AG10803 (cell line): ENCODE results near the gene TLCD3B.

Experiments used
- DNase-seq: peaks from one replicate; pipeline ENCODE4 v3.0.0; 2010; ENCODE audit warnings: low read depth
- H3K4me3 ChIP-seq: 2 replicates; pipeline ENCODE4 v1.5.1; 2011; ENCODE audit warnings: mild to moderate bottlenecking, low read length, control low read depth
- CTCF ChIP-seq: conservative IDR thresholded peaks from 2 replicates; pipeline ENCODE4 v1.5.1; 2011; ENCODE audit warnings: mild to moderate bottlenecking, low read length, control low read depth, inconsistent platforms

The TLCD3B gene

GRCh38 chr16:30070490-30070889 is 39.4 kb upstream of the TLCD3B start:
- DNase-seq: no peak

GRCh38 chr16:30069611-30070462 is 38.8 kb upstream of the TLCD3B start:
- H3K4me3 ChIP-seq: peak overlapping the region; percentile 41
- no peak for DNase-seq
- no peak for TF ChIP-seq CTCF

More at GRCh38 chr16:30070490-30070889, 39.4 kb upstream of the TLCD3B start:
- peak overlapping the region; percentile 41; the same call in 1 of the 2 replicates for H3K4me3 ChIP-seq
- no peak for TF ChIP-seq CTCF

GRCh38 chr16:30068750-30069610 is 37.9 kb upstream of the TLCD3B start:
- DNase-seq: no peak
- TF ChIP-seq CTCF: peak; percentile 58
- H3K4me3 ChIP-seq: peak overlapping the region; percentile 41

- no peak for TF ChIP-seq CTCF
- peak overlapping the region; percentile 31 for H3K4me3 ChIP-seq
- DNase-seq: no peak
Observed at GRCh38 chr16:30068333-30068732, 37.3 kb upstream of the TLCD3B start.

- TF ChIP-seq CTCF: no peak
- no peak for DNase-seq
- peak overlapping the region; percentile 97 for H3K4me3 ChIP-seq
Observed at GRCh38 chr16:30067584-30067916, 36.5 kb upstream of the TLCD3B start.

GRCh38 chr16:30066761-30067583 is 35.9 kb upstream of the TLCD3B start:
- H3K4me3 ChIP-seq: peak overlapping the region; percentile 97
- no peak for TF ChIP-seq CTCF
- DNase-seq: no peak
